Spinal cord (tissue), 10 donors: ENCODE results near the gene SORCS1. TPM values are rescaled to one million over a fixed set of nuclear protein-coding genes. Genes with fewer than 3 reads are reported as not detected.

Source experiments
- DNase-seq, 6 donors: peaks; one replicate each; pipeline versions ENCODE4 v3.0.0 to v3.0.0-alpha.2; 2013 to 2015; ENCODE audit warnings: low spot score in 6 of 6, low read depth in 4 of 6
- H3K27ac ChIP-seq: one replicate; pipeline ENCODE4 v1.5.1; 2013; ENCODE audit warnings: low read depth, low read length, control low read depth
- H3K27me3 ChIP-seq: one replicate; pipeline ENCODE4 v1.6.1; 2013; ENCODE audit warnings: low read length; ENCODE audit not compliant: control insufficient read depth, insufficient read depth
- H3K36me3 ChIP-seq: one replicate; pipeline ENCODE4 v1.6.1; 2013; ENCODE audit warnings: low read length; ENCODE audit not compliant: control insufficient read depth, insufficient read depth
- H3K4me1 ChIP-seq: one replicate; pipeline ENCODE4 v1.6.1; 2013; ENCODE audit warnings: low read length; ENCODE audit not compliant: control insufficient read depth, insufficient read depth
- H3K4me3 ChIP-seq: one replicate; pipeline ENCODE4 v1.5.1; 2013; ENCODE audit warnings: low read depth, low read length, control low read depth
- H3K9me3 ChIP-seq: one replicate; pipeline ENCODE4 v1.6.1; 2013; ENCODE audit warnings: low read length; ENCODE audit not compliant: control insufficient read depth, insufficient read depth
- WGBS: methylation state at CpG from one replicate; pipeline ENCODE4 v1.1.5; 2013; ENCODE audit warnings: missing lambda C conversion rate; ENCODE audit not compliant: insufficient coverage; 5-methylcytosine and 5-hydroxymethylcytosine counted together
- polyA plus RNA-seq, 2 donors: library from polyadenylated mRNA; unstranded; fragments of 120-200 nt; gene quantifications; one replicate each; pipeline ENCODE4 v1.2.1, GENCODE V29; 2013; ENCODE audit not compliant: insufficient read length in 2 of 2
- total RNA-seq, 2 donors: library from RNA; depleted of rRNA in 1 of 2; stranded (reverse); fragments of 120-200 nt in 1 of 2; fragments of >200 nt in 1 of 2; gene quantifications; one replicate each; pipeline versions ENCODE4 v1.2.3 to v1.2.4, GENCODE V29; 2013 to 2014
- donor health status: healthy.

Gene SORCS1
- total and polyA plus RNA-seq, 4 donors = 11.4 to 38.0 (median 19.3) TPM

- H3K9me3 ChIP-seq = no peaks in the 10 kb centered on the region
- no CpG with 5 or more reads among the region's 3 CpGs for WGBS
- H3K36me3 ChIP-seq = no peaks in the 10 kb centered on the region
- H3K27me3 ChIP-seq = no peaks in the 10 kb centered on the region
- H3K4me1 ChIP-seq = no peaks in the 10 kb centered on the region
- no peak for DNase-seq
- peak overlapping the region; percentile 90 for H3K27ac ChIP-seq
- H3K4me3 ChIP-seq = no peak overlapping the region
These were observed 104.6 kb downstream of the SORCS1 start for GRCh38 chr10:107059872-107060271.

DNA sequence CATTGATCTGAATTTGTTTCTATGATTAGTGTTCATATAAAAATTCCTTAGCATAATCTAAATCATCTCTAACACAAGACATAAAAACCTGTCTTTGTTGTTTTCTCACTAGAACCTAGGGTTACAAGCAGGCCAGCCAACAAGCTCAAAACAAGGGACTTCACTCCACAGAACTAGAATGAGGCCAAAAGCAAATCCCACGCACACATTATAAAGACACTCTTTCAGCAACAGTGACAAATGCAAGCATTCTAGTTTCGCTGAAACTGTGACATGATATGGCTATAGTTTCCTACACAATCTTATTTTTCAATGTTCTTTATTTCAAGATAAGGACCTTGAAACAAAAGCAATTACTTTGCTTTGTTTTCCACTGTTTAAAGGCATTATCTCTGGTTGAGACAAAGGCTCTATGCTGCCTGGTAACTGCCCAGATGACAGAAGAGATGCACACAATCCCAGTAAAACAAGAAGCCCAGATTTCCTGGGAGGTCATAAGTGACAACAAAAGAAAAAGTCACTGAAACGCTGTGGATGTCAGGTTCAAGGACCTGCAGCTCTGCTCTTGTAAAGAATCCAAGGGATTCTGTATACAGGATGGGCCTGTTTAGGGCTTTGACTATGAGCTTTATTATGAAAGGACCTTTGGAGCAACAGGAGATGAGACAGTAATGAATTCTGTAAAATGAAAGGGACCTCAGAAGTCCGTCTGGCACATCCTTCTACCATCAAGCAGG lies 105.3 kb downstream of the SORCS1 start:
- no peak overlapping the region for H3K4me3 ChIP-seq
- 25% methylated on average over 2 of the region's 4 CpGs for WGBS
- no peaks in the 10 kb centered on the region for H3K9me3 ChIP-seq
- H3K4me1 ChIP-seq = no peaks in the 10 kb centered on the region
- H3K36me3 ChIP-seq = no peaks in the 10 kb centered on the region
- peak in 1 of 6 donors; percentile 25 for DNase-seq
- peak overlapping the region; percentile 90 for H3K27ac ChIP-seq
- no peaks in the 10 kb centered on the region for H3K27me3 ChIP-seq

DNA sequence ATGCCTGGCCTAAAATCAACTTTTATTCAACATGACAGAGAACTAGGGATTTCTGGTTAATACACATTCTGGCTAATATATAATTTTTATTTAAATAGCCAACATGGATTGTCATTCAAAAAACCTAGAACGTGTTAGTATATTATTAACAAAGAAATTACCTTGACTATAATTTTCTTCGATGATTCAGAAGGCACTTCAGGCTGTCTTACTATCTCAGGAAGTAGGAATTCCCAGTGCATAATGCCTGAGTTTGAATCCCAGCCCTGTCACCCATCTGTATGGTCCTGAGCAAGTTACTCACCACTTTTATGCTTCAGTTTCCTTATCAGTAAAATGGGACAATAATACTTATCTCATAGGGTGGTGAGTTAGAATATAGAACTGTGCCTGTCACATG lies 106.2 kb downstream of the SORCS1 start:
- no peaks in the 10 kb centered on the region for H3K4me1 ChIP-seq
- H3K9me3 ChIP-seq = no peaks in the 10 kb centered on the region
- peak overlapping the region; percentile 90 for H3K27ac ChIP-seq
- H3K27me3 ChIP-seq = no peaks in the 10 kb centered on the region
- no peak overlapping the region for H3K4me3 ChIP-seq
- WGBS = no CpG with 5 or more reads among the region's 2 CpGs
- DNase-seq = no peak
- no peaks in the 10 kb centered on the region for H3K36me3 ChIP-seq

DNA sequence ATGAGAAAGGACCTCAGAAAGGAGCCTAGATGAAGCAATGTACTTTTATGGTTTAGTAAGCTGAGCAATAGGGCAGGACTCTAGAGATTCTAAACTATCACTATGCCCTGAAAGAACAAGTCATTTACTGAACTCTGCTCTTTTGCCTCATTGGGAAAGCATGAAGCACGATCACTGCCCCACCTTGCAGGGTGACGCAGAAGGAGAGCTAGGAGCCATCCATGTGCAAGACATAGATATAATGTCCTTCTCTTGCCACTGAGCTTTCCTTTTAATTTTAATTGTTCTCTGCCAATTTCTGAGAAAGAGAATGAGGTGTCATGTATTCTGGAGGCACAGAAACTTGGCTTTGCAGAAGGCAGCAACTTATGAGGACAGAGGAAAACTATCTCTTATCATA lies 108.3 kb downstream of the SORCS1 start:
- Histone ChIP-seq H3K9me3 (no peaks in the 10 kb centered on the region), H3K27me3 (no peaks in the 10 kb centered on the region), H3K4me3 (no peak overlapping the region), H3K36me3 (no peaks in the 10 kb centered on the region), H3K4me1 (no peaks in the 10 kb centered on the region), H3K27ac (no peak overlapping the region)
- no peak for DNase-seq
- WGBS = 86% methylated on average over 1 of the region's 2 CpGs

GRCh38 chr10:107054469-107055156 lies 109.9 kb downstream of the SORCS1 start:
- no peak overlapping the region for H3K4me3 ChIP-seq

DNA sequence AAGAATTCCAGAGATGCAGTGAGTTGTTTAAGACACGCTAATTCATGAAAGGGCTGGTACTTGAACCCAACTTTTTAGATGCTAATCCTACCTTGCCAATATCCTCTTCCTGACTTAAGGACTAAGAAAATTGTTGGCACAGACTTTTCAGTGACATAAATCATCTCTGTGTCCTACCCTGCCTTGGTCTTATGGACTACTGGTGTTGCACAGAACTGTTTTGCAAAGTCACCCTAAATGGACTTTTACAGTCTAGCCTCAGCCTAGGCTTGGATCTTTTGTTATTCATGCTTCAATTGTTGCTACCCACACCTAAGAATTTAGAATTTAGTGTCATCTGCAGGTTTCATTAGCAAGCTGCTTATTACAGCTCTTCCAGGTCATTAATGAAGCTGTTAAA lies 112.7 kb downstream of the SORCS1 start:
- WGBS = 86% methylated on average over 1 of the region's 1 CpG
- DNase-seq = no peak
- H3K4me3 ChIP-seq = no peak overlapping the region
- no peaks in the 10 kb centered on the region for H3K36me3 ChIP-seq
- H3K27me3 ChIP-seq = no peaks in the 10 kb centered on the region
- no peaks in the 10 kb centered on the region for H3K9me3 ChIP-seq
- H3K4me1 ChIP-seq = no peaks in the 10 kb centered on the region
- H3K27ac ChIP-seq = no peak overlapping the region

More at GRCh38 chr10:107054469-107055156, 109.9 kb downstream of the SORCS1 start:
- H3K4me1 ChIP-seq = no peaks in the 10 kb centered on the region
- no peak overlapping the region for H3K27ac ChIP-seq
- no peak for DNase-seq
- WGBS = 70% methylated on average over 2 of the region's 3 CpGs
- H3K9me3 ChIP-seq = no peaks in the 10 kb centered on the region
- H3K27me3 ChIP-seq = no peaks in the 10 kb centered on the region
- H3K36me3 ChIP-seq = no peaks in the 10 kb centered on the region

GRCh38 chr10:107043461-107043860 lies 121.0 kb downstream of the SORCS1 start:
- no peak overlapping the region for H3K4me3 ChIP-seq
- 46% methylated on average over 2 of the region's 3 CpGs for WGBS
- H3K27ac ChIP-seq = no peak overlapping the region
- no peaks in the 10 kb centered on the region for H3K27me3 ChIP-seq
- no peaks in the 10 kb centered on the region for H3K4me1 ChIP-seq
- no peaks in the 10 kb centered on the region for H3K36me3 ChIP-seq
- no peak for DNase-seq
- no peaks in the 10 kb centered on the region for H3K9me3 ChIP-seq

GRCh38 chr10:107037192-107038122 lies 127.0 kb downstream of the SORCS1 start:
- no peaks in the 10 kb centered on the region for H3K9me3 ChIP-seq
- DNase-seq = no peak
- no peak overlapping the region for H3K27ac ChIP-seq
- no peaks in the 10 kb centered on the region for H3K4me1 ChIP-seq
- no peaks in the 10 kb centered on the region for H3K36me3 ChIP-seq
- H3K27me3 ChIP-seq = no peaks in the 10 kb centered on the region
- WGBS = 93% methylated on average over 3 of the region's 10 CpGs
- H3K4me3 ChIP-seq = no peak overlapping the region

- 40% methylated on average over 2 of the region's 5 CpGs for WGBS
- Histone ChIP-seq H3K27ac (no peak overlapping the region), H3K9me3 (no peaks in the 10 kb centered on the region), H3K4me1 (no peaks in the 10 kb centered on the region), H3K36me3 (no peaks in the 10 kb centered on the region), H3K27me3 (no peaks in the 10 kb centered on the region), H3K4me3 (no peak overlapping the region)
- peak in 2 of 6 donors; percentile 24 to 53 for DNase-seq
These were observed 130.6 kb downstream of the SORCS1 start for GRCh38 chr10:107033799-107034422.
